ENCODE results near the gene ALX4.

Gene ALX4

DNA sequence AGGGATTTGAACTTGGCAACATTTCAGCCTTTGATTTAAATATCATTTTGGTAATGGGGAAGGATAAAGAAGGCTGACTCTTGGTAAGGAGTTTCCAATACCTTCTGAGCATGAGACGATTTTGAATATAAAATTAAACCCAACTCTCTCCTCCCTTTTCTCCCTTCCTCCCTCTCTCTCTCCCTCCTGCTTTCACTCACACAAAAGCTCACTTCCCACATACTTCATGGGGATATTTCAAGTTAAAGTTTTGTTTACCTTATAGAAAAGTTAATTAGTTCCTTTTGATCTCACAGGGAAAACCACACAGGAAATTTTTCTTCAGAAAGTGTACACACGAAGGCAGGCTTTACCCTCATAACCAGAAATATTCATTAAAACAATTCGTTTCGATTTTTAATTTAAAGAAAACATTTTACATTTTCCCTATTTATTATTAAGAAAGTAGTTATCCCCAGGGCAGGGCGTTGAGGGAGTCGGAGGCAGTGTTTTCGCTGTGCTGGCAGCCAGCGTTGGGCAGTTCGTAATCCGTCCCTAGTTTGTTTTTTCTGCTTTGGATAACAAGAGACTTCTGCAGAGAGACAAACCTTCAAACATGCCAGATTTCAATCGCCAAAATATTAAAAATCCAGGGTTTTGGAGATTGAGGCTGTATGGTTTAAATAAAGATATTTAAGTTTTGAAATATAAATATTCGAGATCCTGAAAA, 25.3 kb upstream of the ALX4 start:
- DNase-seq, result no peak

DNA sequence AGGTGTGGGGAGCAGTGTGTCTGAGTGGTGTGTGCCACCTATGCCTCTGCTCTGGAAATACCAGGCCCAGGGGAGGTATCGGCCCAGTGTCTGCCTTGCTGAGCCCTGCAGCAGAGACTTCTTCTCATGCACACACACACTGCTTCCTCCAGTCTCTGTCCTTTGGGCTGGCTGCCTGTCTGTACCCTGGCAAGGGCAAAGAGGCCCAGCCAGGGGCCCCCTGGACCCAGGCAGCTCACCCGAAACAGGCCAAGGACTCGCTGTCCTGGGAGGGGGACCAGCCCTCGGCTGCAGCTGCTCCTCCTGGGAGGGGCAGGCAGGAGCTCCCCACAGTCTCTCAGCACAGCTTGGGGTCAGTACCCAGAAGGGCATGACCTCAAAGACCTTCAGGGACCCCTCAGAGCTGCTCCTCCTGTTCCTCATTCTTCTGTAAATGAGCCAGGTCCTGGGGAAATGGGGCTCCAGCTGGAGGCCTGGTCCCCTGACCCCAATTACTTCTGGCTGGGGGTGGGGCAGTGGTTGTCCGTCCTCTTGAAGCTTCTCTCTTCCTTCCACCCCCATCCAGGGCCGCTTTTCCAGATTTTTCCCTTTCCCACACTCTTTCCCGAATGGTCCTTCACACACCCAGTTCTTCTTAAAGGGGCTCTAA, 24.5 kb upstream of the ALX4 start:
- no peak for DNase-seq

DNA sequence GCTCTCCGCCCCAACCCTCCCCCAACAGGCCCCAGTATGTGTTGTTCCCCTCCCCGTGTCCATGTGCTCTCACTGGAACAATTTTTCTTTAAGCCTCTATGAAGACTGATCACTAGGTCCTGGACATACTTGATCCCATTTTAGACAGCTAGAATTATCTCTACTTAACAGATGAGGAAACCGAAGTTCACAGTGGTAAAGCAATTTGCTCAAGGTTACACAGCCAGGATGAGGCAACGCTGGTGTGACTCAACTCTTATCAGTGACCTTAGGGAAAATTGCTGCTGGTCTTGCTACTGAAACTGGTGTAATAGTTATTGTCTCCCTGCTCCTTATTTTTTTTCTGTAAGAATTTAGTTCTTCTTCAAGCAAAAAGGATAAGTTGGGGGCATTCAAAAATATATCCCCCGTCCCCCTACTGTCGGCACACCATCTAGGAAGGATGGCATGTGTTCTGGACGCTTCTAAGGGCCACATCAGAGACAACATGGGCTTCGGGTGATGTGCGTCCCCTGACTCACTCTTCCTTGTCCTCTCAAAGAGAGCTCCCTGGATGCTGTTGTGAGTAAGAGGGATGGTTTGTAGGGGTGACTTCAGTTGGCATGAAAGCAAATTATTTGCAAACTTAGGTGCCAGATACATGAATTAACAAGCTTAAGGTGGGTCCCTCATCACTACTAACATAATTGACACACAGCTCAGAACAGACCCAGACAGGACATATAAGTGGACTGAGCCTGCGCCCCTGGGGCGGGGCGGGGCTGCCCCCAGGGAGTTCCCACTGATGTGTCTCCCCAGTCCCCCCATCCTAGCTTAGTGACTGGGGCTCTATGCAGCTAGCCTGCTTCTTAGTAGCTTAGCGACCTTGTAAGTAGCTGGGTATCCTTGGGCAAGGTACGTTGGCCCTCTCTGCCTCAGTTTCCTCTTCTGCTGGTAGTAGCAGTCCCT, 23.6 kb upstream of the ALX4 start:
- DNase-seq, result no peak

DNA sequence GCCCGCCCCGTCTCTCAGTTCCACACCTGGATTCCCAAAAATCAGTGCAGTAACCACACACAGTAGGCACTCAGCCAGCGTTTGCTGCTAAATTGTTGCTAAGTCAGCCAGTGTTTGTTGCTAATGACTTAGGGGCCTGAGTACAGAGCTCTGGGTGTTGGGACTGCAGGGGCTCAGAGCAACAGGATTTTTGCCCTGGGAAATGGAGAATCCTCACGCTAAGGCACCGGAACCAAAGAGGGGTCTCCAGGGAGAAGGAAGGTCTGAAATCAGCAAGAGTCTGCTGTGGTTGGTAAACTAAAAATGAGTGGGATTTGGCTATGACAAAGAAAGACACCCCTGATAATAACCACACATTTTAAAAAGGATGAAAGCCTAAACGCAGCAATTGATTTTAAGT, 22.7 kb upstream of the ALX4 start:
- no peak for DNase-seq

DNA sequence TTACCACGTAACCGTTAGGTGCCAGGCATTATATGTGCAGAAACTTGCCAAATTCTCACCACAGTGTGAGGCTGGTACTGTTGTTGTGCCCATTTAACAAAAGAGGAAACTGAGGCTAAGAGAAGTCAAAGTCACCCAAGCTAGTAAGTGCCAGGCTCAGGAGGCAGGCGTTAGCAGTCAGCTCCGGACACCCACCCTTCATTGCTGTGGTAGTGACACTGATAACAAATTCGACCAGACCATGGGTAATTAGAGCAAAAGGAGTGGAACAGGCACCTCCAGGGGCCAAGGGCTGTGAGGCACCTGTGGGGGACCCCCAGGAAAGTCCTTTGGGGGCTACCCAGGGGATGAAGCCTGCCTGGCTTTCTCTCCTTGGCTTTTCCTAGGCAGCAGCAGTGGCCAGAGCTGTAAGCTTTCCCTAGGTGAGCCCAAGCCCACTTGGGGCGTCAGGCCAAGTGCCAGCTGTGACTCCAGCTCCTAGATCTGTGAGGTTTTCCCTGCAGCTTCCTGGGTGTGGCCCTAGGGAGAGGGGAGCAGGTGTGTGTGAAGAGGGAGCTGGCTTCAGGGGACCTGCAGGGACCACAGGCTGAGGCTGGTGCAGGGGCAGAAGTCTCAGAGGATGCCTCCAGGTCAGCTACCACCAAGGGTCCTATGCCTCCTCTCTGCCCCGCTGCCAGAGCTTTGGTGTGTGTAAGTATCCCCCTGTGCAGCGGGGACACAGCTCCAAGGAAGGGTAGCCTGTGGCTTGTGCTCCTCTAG, 19.7 kb upstream of the ALX4 start:
- no peak for DNase-seq

DNA sequence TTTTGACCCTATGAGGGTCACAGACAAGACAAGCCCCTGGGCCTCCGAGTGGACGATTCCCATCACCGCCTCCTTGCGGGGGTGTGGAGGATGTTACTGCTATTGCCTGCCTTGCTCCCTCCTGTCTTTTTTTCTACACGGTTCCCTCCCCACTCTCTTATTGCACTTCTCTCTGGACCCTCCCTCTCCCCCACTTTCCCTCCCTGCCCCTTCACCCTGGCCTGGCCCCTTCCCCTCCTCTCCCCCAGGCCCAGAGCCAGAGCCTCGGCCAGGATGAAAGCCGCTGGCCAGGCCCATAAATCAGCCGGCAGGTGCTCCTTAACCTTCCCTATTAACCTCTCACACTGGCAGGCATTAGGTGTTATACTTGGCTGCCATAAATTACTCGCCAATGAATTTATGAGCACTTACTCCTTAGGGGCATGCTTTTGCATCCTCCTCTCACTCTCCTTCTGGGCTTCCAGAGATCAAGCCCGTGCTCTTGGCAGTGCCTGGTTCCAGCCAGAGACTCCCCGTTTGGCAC, 18.3 kb upstream of the ALX4 start:
- DNase-seq, result no peak

DNA sequence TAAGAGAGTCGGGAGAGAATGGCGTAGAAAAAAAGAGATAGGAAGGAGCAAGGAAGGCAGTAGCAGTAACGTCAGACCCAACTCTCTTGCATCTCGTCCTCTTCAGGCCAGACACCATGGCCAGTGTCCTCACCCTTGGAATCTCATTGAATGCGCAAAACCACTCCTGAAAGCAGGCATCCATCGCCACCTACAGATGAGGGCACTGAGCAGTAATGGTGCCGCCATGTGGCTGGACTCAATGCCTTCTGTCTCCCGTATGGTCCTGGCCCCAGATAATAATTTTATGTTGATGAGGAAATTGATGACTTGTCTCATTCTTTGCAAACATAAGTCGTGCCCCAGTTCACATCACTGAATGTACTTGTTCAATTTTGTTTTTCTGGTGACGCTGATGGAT, 17.8 kb upstream of the ALX4 start:
- DNase-seq, result no peak

DNA sequence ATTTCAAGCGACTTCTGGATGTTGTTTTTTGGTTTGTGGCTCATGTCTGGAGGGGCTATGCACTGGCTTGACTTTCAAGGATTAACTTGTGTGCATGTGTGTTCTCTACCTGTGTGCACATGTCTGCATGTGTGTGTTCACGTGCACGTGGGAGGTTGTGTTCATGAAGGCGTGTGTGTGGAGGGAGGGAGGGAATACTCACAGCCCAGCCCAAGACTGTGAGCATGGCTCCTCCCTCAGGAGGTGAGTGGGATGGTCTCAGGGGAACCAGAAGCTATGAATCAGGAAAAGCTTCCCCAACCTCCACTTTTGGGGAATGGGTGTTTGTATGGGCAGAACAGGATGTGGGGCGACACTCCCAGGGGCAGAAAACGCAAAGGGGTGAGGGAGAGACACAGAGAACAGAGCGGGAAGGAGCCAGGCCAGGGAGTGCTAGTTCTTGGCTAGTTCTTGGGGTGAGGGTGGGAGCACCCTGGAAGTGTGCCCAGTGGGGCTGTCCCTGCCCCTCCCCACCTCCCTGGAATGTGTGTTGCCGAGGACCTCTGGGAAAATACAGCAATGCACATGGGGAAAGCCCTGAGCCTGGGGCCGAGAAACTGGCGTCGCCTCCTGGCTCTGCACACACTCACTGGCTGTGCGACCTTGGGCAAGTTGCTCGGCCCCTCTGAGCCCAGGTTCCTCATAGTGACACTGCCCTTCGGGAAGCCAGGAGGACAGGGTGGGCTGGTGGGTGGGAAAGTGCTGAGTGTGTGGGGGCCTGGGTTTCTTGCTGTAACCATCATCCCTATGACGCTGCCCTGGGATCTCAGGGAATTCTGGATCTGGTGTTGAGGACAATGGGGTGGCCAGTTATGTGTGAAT, 16.9 kb upstream of the ALX4 start:
- DNase-seq, result no peak

DNA sequence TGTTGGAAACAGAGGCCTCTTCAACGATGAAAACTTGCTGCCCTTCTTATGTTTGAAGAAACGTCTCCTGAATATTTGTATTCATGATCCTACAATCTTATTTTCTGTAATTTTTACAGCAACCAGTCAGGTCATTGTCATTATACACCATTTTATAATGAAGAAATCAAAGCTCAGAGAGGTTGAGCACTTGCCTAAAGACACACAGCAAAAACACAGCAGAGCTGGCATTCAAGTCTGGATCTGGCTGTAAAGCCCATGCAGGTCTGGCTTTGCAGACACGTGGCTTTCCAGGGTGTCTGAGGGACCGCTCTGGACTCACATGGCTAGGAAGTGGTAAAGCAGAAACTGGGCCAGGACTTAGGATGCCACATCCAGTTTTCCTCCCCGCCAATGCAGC, 15.8 kb upstream of the ALX4 start:
- no peak for DNase-seq

DNA sequence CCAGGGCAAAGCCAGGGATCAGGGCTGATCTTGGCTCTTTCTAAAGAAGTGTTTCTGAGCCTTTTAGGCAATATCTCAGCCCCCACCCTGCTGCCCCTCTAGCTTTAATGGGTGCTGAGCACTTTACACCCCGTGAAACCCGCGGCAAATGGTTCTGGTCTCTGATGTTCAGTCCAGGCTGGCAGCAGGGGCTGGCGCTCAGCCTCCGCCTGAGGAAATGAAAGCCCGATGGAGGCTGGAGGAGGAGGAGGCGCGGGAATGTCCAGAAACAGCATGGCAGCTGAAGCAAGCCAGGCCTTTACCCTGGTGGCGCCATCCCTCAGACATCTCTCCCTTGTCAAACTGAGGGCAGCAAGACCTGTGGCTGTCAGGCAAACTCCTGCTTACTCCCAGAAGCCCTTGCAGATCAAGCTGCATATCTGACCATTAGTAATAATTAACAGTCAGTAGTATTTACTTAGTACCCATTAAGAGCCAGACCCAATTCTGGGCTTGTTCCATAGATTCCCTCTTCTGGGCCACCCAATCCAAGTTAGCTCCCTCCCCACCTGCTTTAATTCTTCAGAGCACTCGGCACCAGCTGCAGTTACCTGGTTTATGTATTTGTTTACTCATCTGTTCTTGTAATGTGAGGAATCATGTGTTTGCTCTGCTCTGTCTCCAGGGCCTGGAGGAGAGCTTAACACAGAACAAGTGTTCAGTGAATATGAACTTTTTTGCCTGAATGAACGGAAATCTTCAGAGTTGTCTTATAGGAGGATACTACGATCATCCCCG, 15.0 kb upstream of the ALX4 start:
- no peak for DNase-seq

DNA sequence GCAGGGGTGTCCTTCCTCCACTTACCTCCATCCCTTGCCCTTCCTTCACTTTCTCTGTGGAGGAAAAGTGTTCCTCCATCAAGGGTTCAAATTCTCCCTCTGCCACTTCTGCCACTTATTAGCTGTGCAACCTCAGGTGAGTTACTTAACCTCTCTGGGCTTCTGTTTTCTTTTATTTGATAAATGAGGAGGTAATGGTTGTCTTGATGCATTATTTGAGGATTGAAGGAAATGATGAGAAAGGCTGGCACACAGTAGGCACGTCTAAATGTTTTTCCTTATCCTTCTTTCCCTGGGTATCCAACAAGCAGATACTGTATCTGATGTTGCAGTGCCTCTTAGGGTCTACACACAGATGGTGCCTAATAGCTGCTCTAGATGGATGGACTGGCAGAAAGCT, 14.3 kb upstream of the ALX4 start:
- no peak for DNase-seq

DNA sequence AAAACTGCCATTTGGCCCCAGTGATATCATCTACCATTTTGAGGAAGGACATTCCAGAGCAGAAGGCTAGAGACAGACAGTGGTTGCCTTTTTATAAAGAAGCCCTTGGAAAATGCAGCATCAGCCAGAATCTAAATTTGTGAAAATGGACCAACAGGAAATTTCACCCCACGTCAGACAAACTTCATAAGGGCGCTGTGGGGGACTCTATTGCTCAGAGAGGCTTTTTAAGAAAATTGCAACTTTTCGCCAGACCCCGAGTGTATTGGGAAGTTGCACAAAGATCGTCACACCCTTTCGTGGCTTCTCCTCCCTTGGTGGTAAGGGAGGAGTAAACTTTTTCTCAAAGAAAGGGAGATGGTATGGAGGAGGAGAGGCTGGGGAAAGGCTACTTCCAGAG, 12.3 kb upstream of the ALX4 start:
- DNase-seq, result no peak

DNA sequence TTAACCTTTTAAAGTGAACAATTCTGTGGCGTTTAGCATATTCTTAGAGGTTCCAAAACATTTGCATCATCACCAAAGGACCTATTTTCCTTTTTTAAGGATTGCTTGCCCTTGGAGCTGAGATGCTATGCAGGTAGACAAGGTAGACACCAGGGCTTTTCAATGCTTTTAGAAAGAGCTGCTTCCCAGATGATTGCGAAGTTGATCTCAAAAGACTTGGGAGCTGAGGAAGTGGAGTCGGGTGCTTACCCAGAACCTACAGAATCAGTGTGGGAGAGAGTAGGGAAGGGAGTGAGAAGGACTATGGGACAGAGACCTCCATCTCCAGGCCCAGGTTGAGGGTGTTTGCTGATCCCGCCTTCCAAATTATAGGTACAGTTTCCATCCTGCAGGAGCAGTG, 11.1 kb upstream of the ALX4 start:
- DNase-seq, result no peak

DNA sequence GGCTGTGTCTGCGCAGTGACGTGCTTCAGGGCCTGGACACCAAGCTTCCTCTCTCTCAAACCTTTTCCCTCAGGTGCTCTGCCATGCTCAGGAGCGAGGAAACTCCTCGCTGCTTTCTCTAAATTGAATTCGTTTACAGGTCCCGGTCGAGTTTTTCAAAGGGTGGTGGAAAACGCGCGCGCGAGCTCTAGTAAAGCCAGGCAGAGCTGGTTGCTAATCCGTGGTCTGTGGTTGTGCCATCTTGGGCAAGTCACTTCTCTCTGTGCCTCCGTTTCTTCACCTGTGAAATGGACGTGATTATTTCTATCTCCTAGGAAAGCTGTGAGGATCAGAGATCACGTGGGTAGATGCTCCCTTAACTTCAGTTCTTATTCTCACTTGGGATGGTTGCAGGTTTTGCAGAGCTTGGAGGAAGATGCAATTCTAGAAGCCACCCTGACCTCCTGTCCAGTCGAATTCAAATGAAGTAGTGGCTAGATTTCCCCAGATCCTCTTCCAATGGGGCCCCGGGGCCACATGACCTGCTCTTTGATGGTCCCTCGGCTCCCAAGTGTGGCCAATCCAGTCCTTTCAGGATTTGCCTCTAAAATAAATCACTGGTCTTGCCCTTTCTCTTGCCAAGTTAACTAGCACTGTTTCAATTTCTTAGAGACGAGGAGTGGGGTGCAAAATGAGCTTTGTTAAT, 10.5 kb upstream of the ALX4 start:
- DNase-seq, result no peak

DNA sequence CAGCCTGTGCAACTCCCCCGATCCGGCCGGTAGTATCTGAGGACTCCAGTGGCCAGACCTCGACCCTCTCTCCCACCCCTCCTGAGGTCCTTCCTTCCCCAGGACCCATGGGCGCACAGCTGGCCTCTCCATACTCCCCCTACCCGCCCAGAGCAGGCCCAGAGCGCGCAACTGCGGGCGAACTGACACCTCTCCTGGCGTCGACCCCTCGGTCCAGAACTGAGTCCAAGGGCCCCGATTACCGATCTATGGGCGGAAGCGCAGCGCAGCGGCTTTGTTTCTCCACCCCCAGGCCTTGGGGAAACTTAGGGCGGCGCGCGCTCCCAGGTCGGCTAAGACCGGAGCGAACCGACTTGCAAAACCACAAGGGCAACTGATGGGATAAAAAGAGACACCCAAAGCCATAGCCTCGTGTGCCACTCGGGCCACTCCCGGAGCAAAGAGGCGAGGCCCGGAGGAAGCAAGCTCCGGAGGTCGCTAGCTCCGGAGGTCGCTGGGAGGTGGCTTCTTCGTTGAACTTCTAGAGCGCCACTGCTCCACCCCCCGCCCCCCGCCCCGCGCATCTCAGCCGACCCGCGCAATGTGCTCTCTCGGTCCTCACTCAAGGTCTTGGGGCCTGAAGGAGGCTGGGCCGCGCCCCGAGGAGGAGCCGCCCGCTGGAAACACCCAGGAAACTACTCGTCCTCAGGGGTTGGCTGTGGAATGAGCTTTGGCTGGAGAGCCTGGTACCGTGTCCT, 9.8 kb upstream of the ALX4 start:
- DNase-seq, result no peak

DNA sequence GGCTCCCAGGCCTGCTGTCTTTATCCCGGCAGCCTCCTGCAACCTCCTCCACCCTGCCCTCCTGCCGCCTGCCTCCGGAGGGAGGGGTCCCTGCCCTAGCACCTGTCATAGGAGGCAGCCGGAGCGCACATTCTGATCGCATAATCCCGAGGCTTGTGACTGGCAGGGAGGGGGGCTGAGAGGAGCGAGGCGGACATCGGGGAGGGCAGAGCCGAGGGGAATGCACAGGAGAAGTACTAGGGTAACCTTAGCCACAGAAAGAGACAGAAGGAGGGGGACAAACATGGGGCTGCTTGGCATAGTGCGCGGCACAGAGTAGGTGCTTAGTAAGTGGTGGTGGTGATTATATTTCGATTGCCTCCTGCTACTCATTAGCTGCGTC, 9.2 kb upstream of the ALX4 start:
- no peak for DNase-seq

DNA sequence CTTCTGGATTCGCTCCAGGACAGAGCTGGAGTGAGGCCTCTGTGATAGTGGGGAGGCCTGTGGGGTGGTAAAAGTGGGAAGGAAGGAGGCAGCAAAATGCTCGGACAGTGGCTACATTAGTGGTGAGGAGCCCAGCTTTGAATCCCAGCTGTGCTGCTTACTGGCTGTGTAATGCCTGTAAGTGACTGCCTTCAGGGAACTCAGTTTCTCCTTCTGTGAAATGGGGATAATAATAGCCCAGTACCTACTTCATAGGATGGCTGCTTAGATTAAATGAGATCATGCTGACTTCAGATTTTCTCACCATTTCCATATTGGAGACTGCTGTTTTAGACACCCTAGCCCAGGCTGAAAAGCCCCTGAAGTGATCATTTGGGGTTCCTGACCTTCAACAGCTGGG, 8.4 kb upstream of the ALX4 start:
- DNase-seq, result no peak

DNA sequence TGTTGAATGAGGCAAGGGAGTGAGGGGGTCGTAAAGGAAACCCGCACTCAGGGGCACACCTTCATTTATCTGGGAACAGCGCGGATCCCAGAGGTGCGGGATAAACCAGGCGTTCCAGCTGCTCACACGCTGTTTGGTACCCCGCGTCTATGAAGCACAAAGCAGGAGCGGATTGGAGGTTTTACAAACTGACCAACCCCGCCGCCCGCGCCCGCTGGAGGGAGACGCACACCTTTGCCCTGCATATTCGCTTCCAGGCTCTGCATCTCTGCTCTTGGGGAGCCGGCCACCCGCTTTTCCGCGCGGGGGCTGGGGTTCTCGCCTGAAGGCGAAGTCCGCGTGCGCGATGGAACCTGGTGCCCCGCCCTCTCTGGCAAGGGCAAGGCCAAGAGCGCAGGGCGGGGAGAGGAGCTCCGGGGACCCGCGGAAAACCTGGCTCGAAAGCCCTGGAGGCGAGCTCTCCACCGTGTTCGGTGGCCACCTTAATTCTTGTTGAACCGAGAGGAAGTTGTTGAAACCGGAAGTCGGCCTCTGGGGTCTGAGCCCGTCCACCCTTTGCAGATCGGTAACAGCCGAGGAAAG, 6.8 kb upstream of the ALX4 start:
- no peak for DNase-seq

DNA sequence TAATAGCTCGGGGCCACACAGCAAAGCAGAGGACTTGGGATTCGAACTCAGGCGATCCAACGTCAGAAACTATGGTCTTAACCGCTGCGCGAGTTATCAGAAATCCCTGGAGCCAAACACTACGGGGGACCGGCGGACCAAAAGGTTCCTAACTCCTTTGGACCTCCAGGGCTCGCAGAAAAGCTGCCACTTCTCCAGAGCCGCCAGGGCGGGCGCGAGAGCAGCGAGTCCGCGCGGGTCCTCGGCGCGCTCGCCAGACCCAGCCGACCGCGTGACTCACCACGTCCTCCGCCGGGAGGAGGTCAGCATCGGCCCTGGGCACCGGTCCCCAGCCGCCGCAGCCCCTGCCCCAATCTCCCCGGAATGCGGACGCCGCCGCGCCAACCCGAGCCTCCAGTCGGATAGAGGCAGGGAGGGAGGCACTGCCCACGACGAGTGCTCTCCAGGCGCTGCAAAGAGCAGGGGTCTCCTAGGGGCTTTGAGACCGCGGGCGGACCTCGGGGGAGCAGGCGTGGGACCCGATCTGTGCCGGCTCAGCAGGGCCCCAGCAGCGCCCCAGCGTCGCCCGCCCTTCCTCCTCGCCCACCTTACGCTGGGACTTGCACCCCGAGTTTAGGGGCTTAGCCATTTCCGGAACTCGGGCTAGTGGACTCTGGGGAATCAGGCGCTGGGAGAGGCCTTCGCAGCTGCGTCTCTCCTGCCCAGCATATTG, 6.2 kb upstream of the ALX4 start:
- DNase-seq, result no peak

All from stimulated activated CD8-positive, alpha-beta memory T cell treated with anti-CD3 and anti-CD28 coated beads, Interleukin-4, amount 100 ng/mL, for 48 hours (primary cell).